HepG2 (cell line): ENCODE measurements around the gene ATP5PF. TPM values are rescaled to one million over a fixed set of nuclear protein-coding genes. Genes with fewer than 3 reads are reported as not detected.
A peak's percentile ranks its signal among the peaks of the same experiment; 100 is the strongest.

Experiments
- AGO1 ChIP-seq: fragments of 200-400 bp; formaldehyde crosslinking; IDR thresholded peaks from 2 replicates; pipeline ENCODE4 v1.6.1; 2017; ENCODE audit warnings: mild to moderate bottlenecking, low read depth, low read length, moderate library complexity; ENCODE audit not compliant: poor library complexity, severe bottlenecking
- ATF7-NPFF ChIP-seq: sonication (generic); formaldehyde crosslinking; IDR thresholded peaks from 2 replicates; pipeline ENCODE4 v1.8.1; 2023; ENCODE audit warnings: mild to moderate bottlenecking, low read depth, missing genetic modification reagents, moderate library complexity
- BCL6 ChIP-seq: IDR thresholded peaks from 2 replicates; pipeline ENCODE4 v1.6.1; 2016; ENCODE audit warnings: missing genetic modification reagents, missing compliant biosample characterization
- HDAC1 ChIP-seq: sonication (generic); formaldehyde crosslinking; IDR thresholded peaks from 2 replicates; pipeline ENCODE4 v1.5.1; 2020; ENCODE audit warnings: mild to moderate bottlenecking, missing genetic modification reagents
- HNRNPUL1 ChIP-seq: fragments of 200-400 bp; formaldehyde crosslinking; IDR thresholded peaks from 2 replicates; pipeline ENCODE4 v1.6.1; 2017; ENCODE audit warnings: low read depth, mild to moderate bottlenecking, low read length, moderate library complexity
- HOXA9 ChIP-seq: sonication (generic); formaldehyde crosslinking; IDR thresholded peaks from 2 replicates; pipeline ENCODE4 v1.8.1; 2022; ENCODE audit warnings: missing genetic modification reagents, mild to moderate bottlenecking, moderate library complexity, borderline replicate concordance
- MBNL3 ChIP-seq: fragments of 250-450 bp; sonication (Bioruptor Pico); conservative IDR thresholded peaks from 2 replicates; pipeline ENCODE4 v1.8.0; 2022; ENCODE audit warnings: mild to moderate bottlenecking, inconsistent platforms
- MYC ChIP-seq: sonication (generic); formaldehyde crosslinking; IDR thresholded peaks from 2 replicates; pipeline ENCODE4 v1.9.0; 2021; ENCODE audit warnings: missing genetic modification reagents, borderline replicate concordance
- NFYC ChIP-seq: IDR thresholded peaks from 2 replicates; pipeline ENCODE4 v1.6.1; 2016; ENCODE audit warnings: missing genetic modification reagents, missing compliant biosample characterization
- RFXAP ChIP-seq: sonication (generic); formaldehyde crosslinking; IDR thresholded peaks from 2 replicates; pipeline ENCODE4 v1.4.0; 2020; ENCODE audit warnings: missing genetic modification reagents, borderline replicate concordance
- TEF ChIP-seq: sonication (generic); formaldehyde crosslinking; IDR thresholded peaks from 2 replicates; pipeline ENCODE4 v1.5.0; 2020; ENCODE audit warnings: missing genetic modification reagents
- THAP7 ChIP-seq: sonication (generic); formaldehyde crosslinking; IDR thresholded peaks from 2 replicates; pipeline ENCODE4 v1.8.1; 2023; ENCODE audit warnings: mild to moderate bottlenecking, missing genetic modification reagents
- XRCC5 ChIP-seq: fragments of 200-400 bp; formaldehyde crosslinking; optimal IDR thresholded peaks from 2 replicates; pipeline ENCODE3; 2017; ENCODE audit warnings: mild to moderate bottlenecking, low read length
- ZFP36L2 ChIP-seq: sonication (generic); formaldehyde crosslinking; IDR thresholded peaks from 2 replicates; pipeline ENCODE4 v1.4.0; 2020; ENCODE audit warnings: missing genetic modification reagents
- ZFX ChIP-seq: sonication (generic); formaldehyde crosslinking; IDR thresholded peaks from 2 replicates; pipeline ENCODE4 v1.4.0; 2020; ENCODE audit warnings: mild to moderate bottlenecking, low read depth, missing genetic modification reagents, moderate library complexity
- ZNF326 ChIP-seq: sonication (generic); formaldehyde crosslinking; IDR thresholded peaks from 2 replicates; pipeline ENCODE4 v1.4.0; 2020; ENCODE audit warnings: missing genetic modification reagents, borderline replicate concordance
- ZNF567 ChIP-seq: sonication (generic); formaldehyde crosslinking; IDR thresholded peaks from 2 replicates; pipeline ENCODE4 v1.8.1; 2023; ENCODE audit warnings: mild to moderate bottlenecking, missing genetic modification reagents, borderline replicate concordance
- ZNF574 ChIP-seq: sonication (generic); formaldehyde crosslinking; IDR thresholded peaks from 2 replicates; pipeline ENCODE4 v1.4.0; 2020; ENCODE audit warnings: missing genetic modification reagents
- ZNF580 ChIP-seq: IDR thresholded peaks from 2 replicates; pipeline ENCODE4 v1.6.1; 2016; ENCODE audit warnings: low read depth, borderline replicate concordance
- ZNF652 ChIP-seq: IDR thresholded peaks from 2 replicates; pipeline ENCODE4 v1.6.1; 2016; ENCODE audit warnings: low read depth, borderline replicate concordance
- ZNF670 ChIP-seq: sonication (generic); formaldehyde crosslinking; IDR thresholded peaks from 2 replicates; pipeline ENCODE4 v1.8.0; 2022; ENCODE audit warnings: mild to moderate bottlenecking, missing genetic modification reagents, borderline replicate concordance
- ZNF839 ChIP-seq: sonication (generic); formaldehyde crosslinking; IDR thresholded peaks from 2 replicates; pipeline ENCODE4 v1.4.0; 2020; ENCODE audit warnings: missing genetic modification reagents, mild to moderate bottlenecking, borderline replicate concordance
- ZNF879 ChIP-seq: sonication (generic); formaldehyde crosslinking; IDR thresholded peaks from 2 replicates; pipeline ENCODE4 v1.8.1; 2023; ENCODE audit warnings: missing genetic modification reagents
- ZSCAN21 ChIP-seq: sonication (generic); formaldehyde crosslinking; IDR thresholded peaks from 2 replicates; pipeline ENCODE4 v1.8.0; 2022; ENCODE audit warnings: mild to moderate bottlenecking, missing genetic modification reagents, moderate library complexity, borderline replicate concordance
- ZSCAN31 ChIP-seq: sonication (generic); formaldehyde crosslinking; IDR thresholded peaks from 2 replicates; pipeline ENCODE4 v1.5.0; 2020; ENCODE audit warnings: low read depth, mild to moderate bottlenecking, missing genetic modification reagents
- polyA plus RNA-seq, 8 experiments: library from polyadenylated mRNA; depleted of rRNA in 3 of 8; stranded (reverse) in 7 of 8; unstranded in 1 of 8; fragments of >200 nt; fragmentation: Illumina TruSeq in 4 of 8; extraction: Trizol in 4 of 8; gene quantifications; 2 replicates each; pipeline versions ENCODE4 v1.2.1 to v1.2.3, GENCODE V29; 2011 to 2016; ENCODE audit warnings: low read depth in 4 of 8, missing spikeins in 1 of 8, mixed read lengths in 1 of 8; ENCODE audit not compliant: insufficient read depth in 1 of 8
- total RNA-seq, 5 experiments: library from RNA; depleted of rRNA; stranded (reverse); fragments of >200 nt; fragmentation: Illumina TruSeq; extraction: Trizol; gene quantifications; 2 replicates each; pipeline ENCODE4 v1.2.3, GENCODE V29; 2016; ENCODE audit warnings: low read depth in 1 of 5

Gene ATP5PF
- total and polyA plus RNA-seq, 2 of the 13 experiments (the other 11 are each of a cell fraction or from before 2014, with no cell fraction given), result 131 to 157 TPM

GRCh38 chr21:25734904-25735645 lies at the start of gene ATP5PF, which contains the start of gene GABPA (continued):
- TF ChIP-seq TEF (no peak), ZNF567 (CRISPR knock-in tag) (no peak), MBNL3 (CRISPR knock-in tag) (no peak), HDAC1 (CRISPR knock-in tag) (peak; percentile 30; the same call in 1 of the 2 replicates), ZFP36L2 (CRISPR knock-in tag) (no peak), HNRNPUL1 (no peak), ZSCAN31 (CRISPR knock-in tag) (no peak), ZNF326 (CRISPR knock-in tag) (no peak), ZNF574 (CRISPR knock-in tag) (peak; percentile 94), MYC (CRISPR knock-in tag) (peak; percentile 29; the same call in 1 of the 2 replicates), THAP7 (0 out of 2 replicates have a peak, but pooled peaks have one; percentile 61), ATF7-NPFF (CRISPR knock-in tag) (no peak; the same call in 1 of the 2 replicates), AGO1 (no peak), HOXA9 (CRISPR knock-in tag) (no peak), ZNF879 (CRISPR knock-in tag) (no peak), ZFX (CRISPR knock-in tag) (peak; percentile 56; the same call in 1 of the 2 replicates), ZNF652 (CRISPR knock-in tag) (peak; percentile 69; the same call in 1 of the 2 replicates), ZSCAN21 (CRISPR knock-in tag) (peak; percentile 46; the same call in 1 of the 2 replicates), BCL6 (CRISPR knock-in tag) (peak; percentile 41; the same call in 1 of the 2 replicates), XRCC5 (peak; percentile 93), RFXAP (no peak), NFYC (no peak), ZNF839 (no peak), ZNF670 (CRISPR knock-in tag) (no peak), ZNF580 (CRISPR knock-in tag) (no peak)
